AG20443 (cell line): Measurements from ENCODE around the gene APBA3.

ENCODE experiments used
- DNase-seq: peaks from one replicate; pipeline ENCODE4 v3.0.0; 2012; ENCODE audit warnings: low spot score, mixed read lengths

Gene APBA3

DNA sequence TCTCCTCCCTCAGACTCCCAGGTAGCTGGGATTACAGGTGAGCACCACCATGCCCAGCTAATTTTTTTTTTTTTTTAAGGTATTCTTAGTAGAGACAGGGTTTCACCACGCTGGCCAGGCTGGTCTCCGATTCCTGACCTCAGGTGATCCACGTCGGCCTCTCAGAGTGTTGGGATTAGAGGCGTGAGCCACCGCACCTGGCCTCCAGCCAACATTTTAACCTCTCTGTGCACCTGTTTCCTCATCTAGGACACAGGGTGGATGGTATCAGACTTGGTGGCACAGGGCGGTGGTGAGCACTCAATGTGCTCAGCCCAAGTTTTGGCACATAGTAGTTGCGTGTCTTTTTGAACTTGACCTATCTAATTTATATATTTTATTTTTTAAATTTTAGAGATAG is 12.5 kb downstream of the APBA3 start:
- no peak for DNase-seq

GRCh38 chr19:3746371-3747056 is 15.0 kb downstream of the APBA3 start:
- no peak for DNase-seq

GRCh38 chr19:3745363-3746045 is 16.0 kb downstream of the APBA3 start:
- no peak for DNase-seq

GRCh38 chr19:3743486-3743885 is 18.0 kb downstream of the APBA3 start:
- DNase-seq: no peak

- no peak for DNase-seq
Measured at GRCh38 chr19:3740431-3740830, 21.1 kb downstream of the APBA3 start.

- no peak for DNase-seq
Measured at GRCh38 chr19:3738477-3739220, 22.8 kb downstream of the APBA3 start.

DNA sequence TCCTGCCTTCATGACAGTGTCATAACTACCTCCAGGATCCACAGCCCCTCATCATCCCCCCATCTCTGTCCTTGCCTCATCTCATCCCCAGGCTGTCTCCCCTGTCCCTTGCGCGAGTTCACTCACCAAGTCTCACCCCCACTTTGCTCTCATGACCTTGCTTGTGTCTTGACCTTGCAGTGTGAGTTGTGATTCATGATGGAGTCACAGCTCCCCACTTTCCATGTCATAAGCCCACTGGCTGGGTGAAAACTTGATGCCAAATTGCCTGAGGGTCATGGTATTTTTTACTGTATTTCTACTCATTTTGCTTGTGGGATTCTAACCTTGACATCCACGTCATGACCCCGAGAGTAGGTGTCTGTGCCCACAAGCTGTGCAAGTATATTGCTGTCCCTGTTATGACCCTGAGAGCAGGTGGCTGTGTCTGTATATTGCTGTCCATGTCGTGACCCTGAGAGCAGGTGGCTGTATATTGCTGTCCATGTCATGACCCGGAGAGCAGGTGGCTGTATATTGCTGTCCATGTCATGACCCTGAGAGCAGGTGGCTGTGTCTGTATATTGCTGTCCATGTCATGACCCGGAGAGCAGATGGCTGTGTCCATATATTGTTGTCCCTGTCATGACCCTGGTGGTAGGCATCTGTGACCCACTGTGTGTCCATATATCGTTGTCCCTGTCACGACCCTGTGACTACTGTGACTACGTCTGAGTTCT is 23.8 kb downstream of the APBA3 start:
- DNase-seq: no peak

- no peak for DNase-seq
Measured at GRCh38 chr19:3736106-3736724, 25.3 kb downstream of the APBA3 start.

GRCh38 chr19:3734310-3734600 is 27.2 kb downstream of the APBA3 start:
- no peak for DNase-seq

DNA sequence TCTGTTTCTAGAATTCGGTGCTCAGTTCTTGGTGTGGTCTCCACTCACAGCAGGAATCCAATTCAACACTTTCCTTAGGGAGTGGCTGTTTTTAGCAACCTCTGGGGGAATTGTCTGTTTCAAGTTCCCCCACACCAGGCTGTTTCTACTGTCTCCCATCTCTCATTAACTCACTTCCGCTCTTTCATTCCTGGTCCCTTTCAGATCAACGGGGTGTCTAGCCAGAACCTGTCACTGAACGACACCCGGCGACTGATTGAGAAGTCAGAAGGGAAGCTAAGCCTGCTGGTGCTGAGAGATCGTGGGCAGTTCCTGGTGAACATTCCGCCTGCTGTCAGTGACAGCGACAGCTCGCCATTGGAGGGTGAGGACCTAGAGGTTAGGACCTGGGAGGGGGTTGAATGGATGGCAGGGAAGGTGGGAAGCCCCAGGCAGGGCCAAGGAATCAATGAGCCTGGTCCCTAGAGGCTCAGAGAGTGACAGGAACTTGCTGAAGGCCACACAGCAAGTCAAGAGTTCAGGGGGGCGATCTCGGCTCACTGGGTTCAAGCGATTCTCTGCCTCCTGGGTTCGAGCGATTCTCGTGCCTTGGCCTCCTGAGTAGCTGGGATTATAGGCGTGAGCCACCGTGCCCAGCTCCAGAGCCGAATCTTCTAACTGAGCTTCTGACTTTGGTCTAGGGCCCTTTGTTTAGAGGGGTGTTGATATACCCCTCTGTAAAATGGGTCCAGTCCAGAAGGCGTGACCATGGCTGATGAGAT is 27.8 kb downstream of the APBA3 start:
- DNase-seq: no peak

DNA sequence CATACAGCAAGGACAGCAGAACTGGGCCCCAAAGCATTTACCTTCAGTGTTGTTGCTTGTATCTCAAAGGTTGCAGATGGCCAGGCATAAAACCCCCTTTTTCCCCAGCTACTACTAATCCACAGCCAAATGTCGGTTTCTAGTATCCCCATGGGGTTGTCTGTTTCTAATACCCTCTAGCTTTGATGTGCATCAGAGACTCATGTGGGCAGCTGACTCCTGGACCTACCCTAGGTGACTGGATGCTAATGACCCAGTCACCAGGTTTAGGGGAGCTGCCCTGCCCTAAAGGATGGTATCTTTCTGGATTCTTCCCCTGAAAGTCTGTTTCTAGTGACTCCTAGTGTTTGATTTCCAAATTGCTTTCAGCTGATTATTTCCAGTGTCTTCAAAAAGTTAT is 29.4 kb downstream of the APBA3 start:
- DNase-seq: no peak

DNA sequence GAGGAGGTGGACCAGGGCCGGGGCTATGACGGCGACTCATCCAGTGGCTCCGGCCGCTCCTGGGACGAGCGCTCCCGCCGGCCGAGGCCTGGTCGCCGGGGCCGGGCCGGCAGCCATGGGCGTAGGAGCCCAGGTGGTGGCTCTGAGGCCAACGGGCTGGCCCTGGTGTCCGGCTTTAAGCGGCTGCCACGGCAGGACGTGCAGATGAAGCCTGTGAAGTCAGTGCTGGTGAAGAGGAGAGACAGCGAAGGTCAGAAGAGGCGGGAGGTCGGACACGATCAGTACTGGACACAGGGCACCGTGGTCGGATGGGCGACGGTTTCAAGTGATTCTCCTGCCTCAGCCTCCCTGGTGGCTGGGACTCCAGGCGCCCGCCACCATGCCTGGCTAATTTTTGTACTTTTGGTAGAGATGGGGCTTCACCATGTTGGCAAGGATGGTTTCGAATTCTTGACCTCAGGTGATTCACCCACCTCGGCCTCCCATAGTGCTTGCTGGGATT is 31.0 kb downstream of the APBA3 start:
- DNase-seq: no peak

- DNase-seq: no peak
Measured at GRCh38 chr19:3725640-3726310, 35.7 kb downstream of the APBA3 start.

GRCh38 chr19:3725121-3725520 is 36.4 kb downstream of the APBA3 start:
- no peak for DNase-seq

- DNase-seq: no peak
Measured at GRCh38 chr19:3723883-3724282, 37.6 kb downstream of the APBA3 start.

DNA sequence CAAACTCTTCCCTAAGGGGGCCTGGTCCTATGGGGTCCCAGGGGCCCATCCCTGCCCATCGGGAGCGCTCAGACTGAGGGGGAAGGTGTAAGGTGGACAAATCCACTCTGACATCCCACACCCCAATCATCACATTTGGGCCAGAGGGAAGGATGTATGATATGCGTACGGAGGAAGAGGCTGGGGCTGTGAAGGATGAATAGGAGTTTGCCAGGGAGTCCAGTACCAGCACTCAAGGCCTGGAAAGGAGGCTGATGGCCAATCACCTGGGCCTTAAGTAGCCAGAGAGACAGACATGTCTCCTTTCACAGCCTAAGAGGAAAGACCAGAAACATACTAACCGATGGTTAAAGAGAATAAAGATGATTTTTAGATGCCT is 38.4 kb downstream of the APBA3 start:
- no peak for DNase-seq

DNA sequence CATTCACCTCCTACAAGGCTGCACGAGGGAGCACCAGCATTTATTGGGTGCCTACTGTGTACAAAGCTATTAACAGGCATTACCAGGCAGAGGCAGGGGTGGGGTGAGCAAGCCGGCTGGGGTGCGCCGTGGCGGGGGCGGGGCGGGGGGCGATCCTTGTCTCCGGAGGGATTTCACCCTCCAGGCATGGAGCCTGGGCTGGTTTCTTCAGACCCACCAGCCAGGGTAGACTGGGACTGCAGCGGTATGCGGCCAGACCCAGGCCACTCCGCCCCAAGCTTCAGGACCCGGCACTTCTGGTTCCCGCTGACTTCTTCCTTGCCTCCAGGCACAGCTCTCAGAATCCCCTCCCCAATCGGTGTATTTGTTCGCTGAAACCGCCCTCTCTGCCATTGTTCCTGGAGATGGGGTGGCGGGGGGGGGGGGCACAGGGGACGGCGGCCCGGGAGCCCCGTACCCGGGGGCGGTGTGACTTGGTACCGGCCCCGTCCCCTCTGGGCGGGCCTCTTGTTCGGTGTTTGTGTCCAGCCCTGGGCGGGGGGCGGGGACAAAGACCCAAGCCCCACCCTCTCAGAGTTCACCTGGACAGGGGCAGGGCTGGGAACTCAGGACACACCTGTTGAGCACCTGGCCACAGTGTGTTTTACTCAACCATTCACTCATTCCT is 38.9 kb downstream of the APBA3 start:
- DNase-seq: no peak

DNA sequence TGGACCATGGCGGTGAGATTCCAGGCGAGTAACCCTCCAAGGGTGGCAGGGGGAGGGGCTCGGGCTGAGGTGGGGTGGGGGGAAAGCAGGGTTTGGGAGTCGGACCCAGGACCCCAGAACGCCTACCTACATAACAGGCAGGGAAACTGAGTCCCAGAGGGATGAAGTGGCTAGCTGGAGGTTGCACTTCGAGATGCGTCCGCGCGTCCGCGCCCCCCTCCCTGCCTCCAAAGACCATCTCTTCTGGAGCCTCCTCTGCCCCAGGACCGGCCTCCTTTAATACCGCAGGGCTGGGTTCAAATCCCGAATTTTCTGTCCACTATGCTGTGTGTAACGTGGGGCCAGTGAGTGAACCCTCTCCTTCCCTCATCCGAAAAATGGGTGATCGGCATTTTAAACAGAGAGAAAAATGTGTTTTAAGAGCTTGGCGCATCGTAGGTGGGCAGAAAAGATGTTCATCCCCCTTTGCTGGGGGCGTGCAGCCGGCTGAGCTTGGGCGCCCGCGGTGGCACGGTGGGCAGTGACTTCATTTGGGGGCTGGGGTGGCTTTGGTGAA is 39.5 kb downstream of the APBA3 start:
- no peak for DNase-seq

GRCh38 chr19:3721131-3721886 is 40.2 kb downstream of the APBA3 start:
- peak; percentile 96 for DNase-seq
